LNCAP (cell line): Measurements from ENCODE around the gene GUCA2B.

ENCODE experiments used
- TF ChIP-seq, protein P1 (sequence below): fragments of 450-650 bp; IDR thresholded peaks from 2 replicates; pipeline ENCODE4 v1.5.1; 2017; ENCODE audit warnings: mild to moderate bottlenecking

Gene GUCA2B

GRCh38 chr1:42163536-42164503 is 10.6 kb downstream of the GUCA2B start:
- TF ChIP-seq, protein P1, sequence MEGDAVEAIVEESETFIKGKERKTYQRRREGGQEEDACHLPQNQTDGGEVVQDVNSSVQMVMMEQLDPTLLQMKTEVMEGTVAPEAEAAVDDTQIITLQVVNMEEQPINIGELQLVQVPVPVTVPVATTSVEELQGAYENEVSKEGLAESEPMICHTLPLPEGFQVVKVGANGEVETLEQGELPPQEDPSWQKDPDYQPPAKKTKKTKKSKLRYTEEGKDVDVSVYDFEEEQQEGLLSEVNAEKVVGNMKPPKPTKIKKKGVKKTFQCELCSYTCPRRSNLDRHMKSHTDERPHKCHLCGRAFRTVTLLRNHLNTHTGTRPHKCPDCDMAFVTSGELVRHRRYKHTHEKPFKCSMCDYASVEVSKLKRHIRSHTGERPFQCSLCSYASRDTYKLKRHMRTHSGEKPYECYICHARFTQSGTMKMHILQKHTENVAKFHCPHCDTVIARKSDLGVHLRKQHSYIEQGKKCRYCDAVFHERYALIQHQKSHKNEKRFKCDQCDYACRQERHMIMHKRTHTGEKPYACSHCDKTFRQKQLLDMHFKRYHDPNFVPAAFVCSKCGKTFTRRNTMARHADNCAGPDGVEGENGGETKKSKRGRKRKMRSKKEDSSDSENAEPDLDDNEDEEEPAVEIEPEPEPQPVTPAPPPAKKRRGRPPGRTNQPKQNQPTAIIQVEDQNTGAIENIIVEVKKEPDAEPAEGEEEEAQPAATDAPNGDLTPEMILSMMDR: no peak

DNA sequence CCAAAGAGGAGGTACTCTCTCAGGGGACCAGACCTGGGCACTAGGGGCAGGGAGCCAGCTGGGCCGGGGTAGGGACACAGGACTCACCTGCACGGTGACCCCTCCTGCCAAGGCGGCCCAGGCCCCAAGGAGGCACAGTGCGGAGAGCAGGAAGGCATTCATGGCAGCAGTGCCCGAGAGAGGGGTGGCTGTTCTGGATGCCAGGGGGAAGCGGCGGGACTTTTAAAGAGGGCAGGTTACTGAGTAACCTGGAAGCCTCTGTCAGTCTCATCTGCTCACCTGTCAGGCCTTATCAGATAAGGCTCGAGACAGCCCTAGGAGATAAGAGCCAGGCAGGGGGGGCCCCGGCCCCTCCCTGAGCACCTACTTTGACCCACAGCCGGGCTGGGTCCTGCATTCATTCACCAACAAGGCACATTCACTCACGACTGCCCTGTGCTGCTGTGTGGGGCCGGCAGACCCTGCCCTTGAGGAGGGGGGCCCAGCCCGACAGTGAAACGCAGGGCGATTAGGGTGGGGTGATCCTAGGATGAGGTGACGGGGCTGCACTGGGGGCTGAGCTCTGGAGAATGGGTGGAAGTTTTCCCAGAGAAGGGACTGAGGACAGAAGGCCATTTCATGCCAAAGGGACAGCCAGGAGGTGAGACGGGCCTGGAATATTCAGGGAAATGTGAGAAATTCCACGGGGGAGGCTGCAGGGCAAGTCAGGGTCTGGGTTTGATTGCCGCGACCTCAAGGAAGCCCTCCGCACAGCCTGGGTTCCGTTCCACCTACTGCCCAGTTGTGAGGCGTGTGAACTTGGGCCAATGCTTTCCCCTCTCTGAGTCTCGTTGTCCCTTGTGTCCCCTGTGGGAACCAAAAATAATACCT is 11.6 kb downstream of the GUCA2B start, which contains the start of gene GUCA2A:
Gene GUCA2A (minus strand): TSS at position 195 of the 870 bp plus-strand sequence. CDS start 33 bp downstream, at position 162.
- TF ChIP-seq, protein P1: no peak

DNA sequence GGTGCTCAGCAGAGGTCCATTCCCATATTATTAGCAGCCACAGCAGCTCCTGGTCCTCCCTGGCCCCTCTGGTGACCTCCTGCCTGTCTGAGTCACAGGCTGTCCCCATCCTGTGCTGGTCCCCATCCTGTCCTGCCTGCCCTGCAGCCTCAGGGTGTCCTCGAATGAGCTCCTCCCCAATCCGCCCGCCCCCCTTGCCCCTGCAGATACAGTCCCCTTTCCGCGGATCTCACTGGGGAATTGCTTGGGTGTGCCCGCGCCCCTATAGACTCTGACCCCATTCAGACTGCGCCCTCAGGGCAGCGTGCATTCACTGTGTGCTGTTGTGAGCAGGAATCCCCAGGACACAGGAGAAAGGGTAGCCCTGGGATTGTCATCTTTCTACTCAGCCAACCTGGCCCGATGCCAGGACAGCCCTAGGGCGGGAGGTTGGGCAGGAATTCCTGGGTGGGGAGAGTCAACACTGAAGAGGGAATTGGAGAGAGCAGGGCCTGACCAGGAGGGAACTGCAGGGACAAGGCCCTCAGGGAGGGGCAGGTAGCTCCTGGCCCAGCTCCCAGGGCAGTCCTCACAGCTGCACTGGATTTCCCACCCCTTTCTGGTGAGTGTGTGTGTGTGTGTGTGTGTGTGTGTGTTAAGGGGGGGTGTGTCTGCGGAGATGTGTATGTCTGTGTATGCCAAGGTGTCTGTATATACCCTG is 12.5 kb downstream of the GUCA2B start:
- TF ChIP-seq, protein P1: no peak

DNA sequence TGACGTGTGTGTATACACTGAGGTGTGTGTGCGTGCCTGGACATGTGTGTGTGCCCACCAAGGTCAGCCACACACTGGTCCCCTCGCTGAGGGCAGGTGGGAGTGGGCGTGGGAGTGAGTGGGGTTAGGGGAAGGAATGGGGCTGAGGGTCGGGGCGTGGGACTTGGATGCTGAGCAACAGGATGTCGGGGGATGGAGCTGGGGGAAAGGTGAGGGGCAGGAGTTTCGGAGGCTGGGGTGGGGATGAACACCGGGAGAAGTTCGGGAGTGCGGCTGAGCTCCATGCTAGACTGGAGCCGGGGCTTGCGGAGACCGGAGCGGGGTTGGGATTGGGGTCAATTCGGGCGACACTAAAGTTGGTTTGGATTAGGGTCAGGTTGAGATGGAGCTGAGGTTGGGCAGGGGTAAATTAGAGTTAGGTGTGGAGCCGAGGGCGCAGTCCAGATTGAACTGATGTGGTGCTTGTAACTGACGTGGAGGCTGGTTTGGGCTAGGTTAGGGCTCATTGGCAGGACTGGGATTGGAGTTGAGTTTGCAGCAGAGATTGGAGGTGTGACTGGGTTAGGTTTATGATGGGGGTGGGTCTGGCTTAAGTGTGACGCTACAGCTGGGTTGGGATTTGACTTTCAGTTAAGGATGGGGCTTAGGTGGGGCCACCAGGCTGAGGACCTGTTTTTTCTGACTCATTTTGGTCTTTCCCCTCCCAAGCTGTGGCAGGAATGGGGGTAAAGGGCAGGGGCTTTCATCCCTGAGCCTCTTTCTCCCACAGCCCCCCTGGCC is 14.6 kb downstream of the GUCA2B start:
- TF ChIP-seq, protein P1: no peak

- TF ChIP-seq, protein P1: no peak
These were observed 15.1 kb downstream of the GUCA2B start for GRCh38 chr1:42168391-42168670.

GRCh38 chr1:42168763-42169162 is 15.6 kb downstream of the GUCA2B start:
- TF ChIP-seq, protein P1: no peak
